HFF-Myc (cell line): Measurements from ENCODE around the gene CHD9.
"Not testable (repeated sequence)": the region's sequence is repeated elsewhere in the genome, so short reads cannot be mapped to it uniquely, and the experiment has no call there.

Experiments used
- DNase-seq: peaks from one replicate; pipeline ENCODE4 v3.0.0-alpha.2; 2011; ENCODE audit warnings: low read depth; ENCODE audit errors: extremely low read depth
- H3K4me3 ChIP-seq: replicated peaks from 2 replicates; pipeline ENCODE4 v1.5.1; 2011; ENCODE audit warnings: low read depth, mild to moderate bottlenecking, control low read depth, low read length
- CTCF ChIP-seq: IDR thresholded peaks from 2 replicates; pipeline ENCODE4 v1.5.1; 2012; ENCODE audit warnings: mild to moderate bottlenecking, low read depth, low read length, control low read depth; ENCODE audit errors: missing control alignments

CHD9 gene

DNA sequence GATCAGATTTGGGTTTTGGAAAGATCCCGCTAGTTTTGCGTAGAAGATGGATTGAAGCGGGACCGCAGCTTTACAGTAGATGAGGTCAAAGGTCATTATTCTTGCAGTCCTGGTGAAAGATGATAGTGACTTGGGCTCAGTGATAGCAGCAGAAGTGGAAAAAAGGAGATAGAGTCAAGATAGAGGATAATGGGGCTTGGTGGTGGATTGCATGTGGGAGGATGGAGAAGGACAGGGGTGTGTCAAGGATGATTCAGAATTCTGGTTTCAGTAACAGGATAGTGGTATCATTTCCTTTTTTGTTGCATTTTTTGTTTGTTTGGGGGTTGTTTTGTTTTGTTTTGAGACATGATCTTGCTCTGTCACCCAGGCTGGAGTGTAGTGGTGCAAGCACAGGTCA, 30.7 kb upstream of the CHD9 start:
- TF ChIP-seq CTCF = no peak
- no peak for DNase-seq
- no peak overlapping the region for H3K4me3 ChIP-seq

- H3K4me3 ChIP-seq = no peak overlapping the region
- no peak for TF ChIP-seq CTCF
- DNase-seq = no peak
These were observed 24.8 kb upstream of the CHD9 start for GRCh38 chr16:53029971-53030370.

- H3K4me3 ChIP-seq = no peak overlapping the region
- no peak for TF ChIP-seq CTCF
- DNase-seq = no peak
These were observed 23.4 kb upstream of the CHD9 start for GRCh38 chr16:53031323-53031942.

DNA sequence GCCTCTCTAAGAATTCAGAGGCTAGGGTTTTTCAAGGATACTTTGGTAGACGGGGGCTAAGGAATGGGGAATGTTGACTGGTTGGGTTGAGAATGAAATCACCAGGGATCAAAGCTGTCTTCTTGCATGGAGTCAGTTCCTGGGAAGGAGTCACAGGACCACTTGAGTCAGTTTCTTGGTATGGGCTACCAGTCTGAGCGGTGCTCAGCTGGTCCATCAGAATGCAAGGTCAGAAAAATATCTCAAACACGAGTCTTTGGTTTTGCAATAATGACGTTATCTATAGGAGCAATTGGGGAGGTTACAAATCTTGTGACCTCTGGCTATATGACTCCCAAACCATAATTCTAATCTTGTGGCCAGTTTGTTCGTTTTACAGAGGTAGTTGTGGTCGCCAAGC, 20.5 kb upstream of the CHD9 start:
- TF ChIP-seq CTCF = no peak
- DNase-seq = no peak

DNA sequence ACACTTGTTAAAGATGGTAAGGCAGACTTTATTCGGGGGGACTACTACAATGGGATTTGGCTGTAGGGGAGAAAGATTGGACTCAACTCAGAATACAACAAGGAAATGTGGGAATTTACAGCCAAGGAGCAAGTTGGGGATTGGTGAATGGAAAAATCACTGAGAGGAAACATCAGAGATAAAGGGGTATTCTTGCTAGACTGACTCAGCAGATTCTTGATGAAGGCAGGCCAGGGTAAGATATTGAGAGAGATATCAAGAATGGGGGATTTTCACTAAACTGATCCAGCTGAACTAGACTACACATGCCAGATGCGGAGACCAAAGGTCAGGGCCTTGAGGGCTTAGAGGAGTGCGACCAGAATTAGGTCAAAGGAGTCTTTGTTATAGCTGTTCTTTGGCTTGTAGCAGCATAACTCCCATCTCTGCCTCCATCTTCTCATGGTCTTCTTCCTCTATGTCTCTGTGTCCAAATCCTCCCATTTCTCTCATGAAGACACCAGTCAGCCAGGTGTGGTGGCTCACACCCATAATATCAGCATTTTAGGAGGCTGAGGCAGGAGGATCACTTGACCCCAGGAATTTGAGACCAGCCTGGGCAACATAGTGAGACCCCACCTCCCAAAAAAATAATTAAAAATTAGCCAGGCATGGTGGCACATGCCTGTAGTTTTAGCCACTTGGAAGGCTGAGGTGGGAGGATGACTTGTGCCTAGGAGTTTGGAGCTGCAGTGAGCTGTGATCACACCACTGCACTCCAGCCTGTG, 19.4 kb upstream of the CHD9 start:
- TF ChIP-seq CTCF = no peak
- H3K4me3 ChIP-seq = no peak overlapping the region
- DNase-seq = no peak

More for the DNA sequence above, 20.5 kb upstream of the CHD9 start:
- H3K4me3 ChIP-seq = no peak overlapping the region

DNA sequence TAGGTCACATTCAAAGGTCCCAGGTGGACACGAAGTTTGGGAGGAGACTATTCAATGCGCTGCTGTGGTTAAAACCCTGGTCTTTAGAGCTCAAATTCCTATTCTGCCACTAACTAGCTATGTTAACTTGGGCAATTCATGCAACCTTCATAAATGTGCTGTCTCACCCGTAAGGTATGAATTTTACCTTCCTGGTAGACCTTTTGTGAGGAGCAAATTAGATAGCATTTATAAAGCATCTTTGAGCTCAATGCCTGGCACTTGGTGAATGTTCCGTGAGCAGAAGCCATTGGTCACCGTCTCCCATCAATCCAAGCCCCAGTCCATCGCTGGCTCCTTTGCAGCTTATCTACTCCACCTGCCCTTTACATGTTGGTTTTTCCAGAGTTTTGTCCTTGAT, 18.7 kb upstream of the CHD9 start:
- no peak overlapping the region for H3K4me3 ChIP-seq
- TF ChIP-seq CTCF = no peak
- DNase-seq = no peak

DNA sequence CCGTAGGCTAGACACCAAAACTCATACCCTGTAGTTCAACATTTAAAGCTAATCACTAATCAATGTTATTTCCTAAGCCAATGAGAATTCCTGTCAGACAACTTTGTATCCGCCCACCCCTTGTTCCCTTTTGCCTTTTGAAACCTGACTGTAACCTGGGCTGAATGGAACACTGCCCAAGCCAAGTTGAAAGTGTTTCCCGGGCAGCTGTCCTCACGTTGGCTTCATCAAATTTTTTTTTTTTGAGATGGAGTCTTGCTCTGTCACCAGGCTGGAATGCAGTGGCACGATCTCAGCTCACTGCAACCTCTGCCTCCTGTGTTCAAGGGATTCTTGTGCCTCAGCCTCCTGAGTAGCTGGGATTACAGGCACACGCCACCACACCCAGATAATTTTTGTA, 18.1 kb upstream of the CHD9 start:
- H3K4me3 ChIP-seq, DNase-seq: not testable (repeated sequence)
